Keratinocyte (primary cell): ENCODE data around the gene SLK. TPM values are rescaled to one million over a fixed set of nuclear protein-coding genes. Genes with fewer than 3 reads are reported as not detected.

Experiments
- DNase-seq: peaks from one replicate; pipeline ENCODE4 v3.0.0-alpha.2; 2011; ENCODE audit warnings: low read depth, missing footprints, low spot score
- FAIRE-seq: peaks from 2 replicates; lab custom pipeline; 2011; peaks lifted over from hg19 to GRCh38; lab: Jason Lieb, UNC
- H2AFZ ChIP-seq: 2 replicates; pipeline ENCODE4 v1.6.0; 2012; ENCODE audit warnings: low read length, control low read depth, inconsistent platforms; ENCODE audit not compliant: control insufficient read depth
- H3K27ac ChIP-seq: 2 replicates; pipeline ENCODE4 v1.5.1; 2011; ENCODE audit warnings: low read length; ENCODE audit not compliant: control insufficient read depth, insufficient read depth
- H3K27me3 ChIP-seq: 3 replicates; pipeline ENCODE4 v1.6.0; 2011; ENCODE audit warnings: low read length; ENCODE audit not compliant: control insufficient read depth, insufficient read depth; ENCODE audit errors: extremely low read depth
- H3K36me3 ChIP-seq, 2 experiments: 2 replicates in 1 of 2; 3 replicates in 1 of 2; pipeline ENCODE4 v1.5.1; 2011; ENCODE audit warnings: low read length in 2 of 2, mild to moderate bottlenecking in 1 of 2; ENCODE audit not compliant: control insufficient read depth in 2 of 2, insufficient read depth in 2 of 2; ENCODE audit errors: extremely low read depth in 1 of 2
- H3K4me1 ChIP-seq: 3 replicates; pipeline ENCODE4 v1.5.1; 2011; ENCODE audit warnings: low read length; ENCODE audit not compliant: control insufficient read depth, insufficient read depth; ENCODE audit errors: extremely low read depth
- H3K4me2 ChIP-seq: 3 replicates; pipeline ENCODE4 v1.6.0; 2011; ENCODE audit warnings: low read depth, low read length; ENCODE audit not compliant: control insufficient read depth, insufficient read depth; ENCODE audit errors: extremely low read depth
- H3K4me3 ChIP-seq, 3 experiments: fragments of 200-600 bp in 1 of 3; sonication (generic) in 1 of 3; 2 replicates in 2 of 3; 3 replicates in 1 of 3; pipeline ENCODE4 v1.5.1; 2011 to 2016; ENCODE audit warnings: low read length in 3 of 3, mild to moderate bottlenecking in 3 of 3, control low read depth in 2 of 3, inconsistent platforms in 1 of 3, low read depth in 1 of 3, mixed read lengths in 1 of 3, mixed run types in 1 of 3, moderate library complexity in 1 of 3; ENCODE audit not compliant: control insufficient read depth in 2 of 3, insufficient read depth in 2 of 3; ENCODE audit errors: extremely low read depth in 1 of 3
- H3K79me2 ChIP-seq: 2 replicates; pipeline ENCODE4 v1.6.0; 2012; ENCODE audit warnings: low read length; ENCODE audit not compliant: control insufficient read depth, insufficient read depth
- H3K9ac ChIP-seq: 3 replicates; pipeline ENCODE4 v1.6.0; 2011; ENCODE audit warnings: low read length; ENCODE audit not compliant: control insufficient read depth, insufficient read depth; ENCODE audit errors: extremely low read depth
- H3K9me1 ChIP-seq: 3 replicates; pipeline ENCODE4 v1.6.0; 2011; ENCODE audit warnings: low read length; ENCODE audit not compliant: control insufficient read depth, insufficient read depth; ENCODE audit errors: extremely low read depth
- H3K9me3 ChIP-seq: 2 replicates; pipeline ENCODE4 v1.5.1; 2012; ENCODE audit warnings: low read depth, low read length; ENCODE audit not compliant: control insufficient read depth
- H4K20me1 ChIP-seq: 3 replicates; pipeline ENCODE4 v1.6.0; 2011; ENCODE audit warnings: low read length; ENCODE audit not compliant: control insufficient read depth, insufficient read depth; ENCODE audit errors: extremely low read depth
- EZH2 ChIP-seq: IDR thresholded peaks from one replicate; pipeline ENCODE4 v1.6.1; 2012; ENCODE audit warnings: inconsistent platforms, mild to moderate bottlenecking, low read length, moderate library complexity
- dilution Hi-C: fragments of 300-500 bp; cut with MboI; formaldehyde crosslinking; loops from one replicate; pipeline ENCODE4 v1.7.0; 2020; ENCODE audit warnings: low sequenced_read_pairs; ENCODE audit not compliant: extremely low pct_ligation_motif_present
- polyA plus RNA-seq, 5 experiments: library from polyadenylated mRNA; depleted of rRNA in 3 of 5; stranded (reverse) in 3 of 5; stranded (forward) in 1 of 5; unstranded in 1 of 5; fragments of >200 nt; gene quantifications; 1 replicate in 1 of 5; 2 replicates in 3 of 5; 3 replicates in 1 of 5; pipeline versions ENCODE4 v1.2.1 to v1.2.3, GENCODE V29; 2011 to 2012; ENCODE audit warnings: missing spikeins in 2 of 5, low read depth in 1 of 5, low replicate concordance in 1 of 5
- TF ChIP-seq, protein P1 (sequence below), 3 experiments: IDR thresholded peaks in 1 of 3; conservative IDR thresholded peaks in 1 of 3; optimal IDR thresholded peaks in 1 of 3; 2 replicates in 2 of 3; 3 replicates in 1 of 3; pipeline versions ENCODE3 to v1.5.1; 2011; ENCODE audit warnings: low read length in 3 of 3, mild to moderate bottlenecking in 3 of 3, moderate library complexity in 2 of 3, control low read depth in 1 of 3, inconsistent platforms in 1 of 3; ENCODE audit not compliant: insufficient read depth in 2 of 3; ENCODE audit errors: extremely low read depth in 1 of 3

The SLK gene
- polyA plus RNA-seq, 1 donor (not counting 4 experiments of a cell fraction or from before 2014, with no cell fraction given), result 36.7 TPM

DNA sequence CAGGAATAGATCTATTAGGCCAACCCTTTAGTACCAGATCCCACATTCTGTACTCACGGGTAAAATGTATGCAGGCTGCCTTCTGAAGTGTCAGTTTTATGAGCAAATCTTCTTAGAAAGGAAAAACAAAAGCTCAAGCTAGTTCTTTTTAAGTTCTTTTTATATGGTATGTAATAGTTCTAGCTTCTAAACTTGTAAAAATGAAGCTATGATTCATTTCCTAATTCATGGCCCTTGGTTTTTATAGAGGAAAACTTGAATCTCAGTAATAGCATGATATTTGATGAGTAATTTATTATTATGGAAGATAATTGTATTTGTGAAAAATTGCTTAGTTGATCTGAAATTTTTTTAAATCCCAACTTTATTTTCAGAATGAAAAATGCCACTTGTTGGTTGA lies 54.3 kb downstream of the SLK start:
- dilution Hi-C loops, result no loop called here
- no peak overlapping the region for H3K4me2 ChIP-seq
- H3K27me3 ChIP-seq, result no peaks in the 10 kb centered on the region
- H3K36me3 ChIP-seq, result peaks cover 30 to 59% of the 10 kb centered on the region in 2 experiments
- no peak for TF ChIP-seq EZH2
- TF ChIP-seq, protein P1, sequence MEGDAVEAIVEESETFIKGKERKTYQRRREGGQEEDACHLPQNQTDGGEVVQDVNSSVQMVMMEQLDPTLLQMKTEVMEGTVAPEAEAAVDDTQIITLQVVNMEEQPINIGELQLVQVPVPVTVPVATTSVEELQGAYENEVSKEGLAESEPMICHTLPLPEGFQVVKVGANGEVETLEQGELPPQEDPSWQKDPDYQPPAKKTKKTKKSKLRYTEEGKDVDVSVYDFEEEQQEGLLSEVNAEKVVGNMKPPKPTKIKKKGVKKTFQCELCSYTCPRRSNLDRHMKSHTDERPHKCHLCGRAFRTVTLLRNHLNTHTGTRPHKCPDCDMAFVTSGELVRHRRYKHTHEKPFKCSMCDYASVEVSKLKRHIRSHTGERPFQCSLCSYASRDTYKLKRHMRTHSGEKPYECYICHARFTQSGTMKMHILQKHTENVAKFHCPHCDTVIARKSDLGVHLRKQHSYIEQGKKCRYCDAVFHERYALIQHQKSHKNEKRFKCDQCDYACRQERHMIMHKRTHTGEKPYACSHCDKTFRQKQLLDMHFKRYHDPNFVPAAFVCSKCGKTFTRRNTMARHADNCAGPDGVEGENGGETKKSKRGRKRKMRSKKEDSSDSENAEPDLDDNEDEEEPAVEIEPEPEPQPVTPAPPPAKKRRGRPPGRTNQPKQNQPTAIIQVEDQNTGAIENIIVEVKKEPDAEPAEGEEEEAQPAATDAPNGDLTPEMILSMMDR (optimal IDR thresholded peaks at IDR 0.05 in 1 of 3, IDR thresholded peaks at IDR 0.05 in 1 of 3, conservative IDR thresholded peaks at IDR 0.05 in 1 of 3; ENCODE audit: extremely low read depth in 1 of 3, insufficient read depth in 2 of 3, low read length in 3 of 3), result no peak
- no peaks in the 10 kb centered on the region for H3K79me2 ChIP-seq
- H4K20me1 ChIP-seq, result no peaks in the 10 kb centered on the region
- no peak overlapping the region for H2AFZ ChIP-seq
- H3K9ac ChIP-seq, result no peak overlapping the region
- no peak overlapping the region for H3K27ac ChIP-seq
- H3K9me3 ChIP-seq, result no peaks in the 10 kb centered on the region
- FAIRE-seq (no peak), DNase-seq (no peak)
- no peak overlapping the region for H3K4me3 ChIP-seq
- no peaks in the 10 kb centered on the region for H3K4me1 ChIP-seq
- no peaks in the 10 kb centered on the region for H3K9me1 ChIP-seq

DNA sequence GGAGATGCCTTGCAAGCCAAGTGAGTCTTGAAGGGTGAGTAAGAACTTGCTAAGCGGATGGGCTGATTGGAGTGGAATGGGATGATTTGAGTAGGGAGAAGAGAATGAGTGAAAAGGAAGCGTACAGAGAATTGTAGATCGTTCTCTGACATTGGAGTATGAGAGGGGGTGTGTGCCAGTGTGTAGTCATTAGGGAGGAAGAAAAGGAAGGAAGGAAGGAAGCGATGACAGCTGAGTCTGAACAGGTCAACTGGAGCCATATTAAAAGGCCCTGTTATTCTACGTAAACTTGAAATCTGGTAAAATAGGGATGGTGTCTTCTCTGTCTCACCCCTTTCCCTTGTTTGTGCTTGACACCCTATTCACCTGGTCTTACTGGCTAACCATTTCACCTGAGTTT lies 55.1 kb downstream of the SLK start:
- Histone ChIP-seq H3K9ac (no peak overlapping the region), H4K20me1 (no peaks in the 10 kb centered on the region), H3K36me3 (peaks cover 30 to 53% of the 10 kb centered on the region in 2 experiments), H3K79me2 (no peaks in the 10 kb centered on the region), H3K27me3 (no peaks in the 10 kb centered on the region), H3K27ac (no peak overlapping the region), H3K4me2 (no peak overlapping the region), H2AFZ (no peak overlapping the region), H3K9me1 (no peaks in the 10 kb centered on the region), H3K4me3 (no peak overlapping the region), H3K9me3 (no peaks in the 10 kb centered on the region), H3K4me1 (no peaks in the 10 kb centered on the region)
- DNase-seq (no peak), FAIRE-seq (no peak)
- dilution Hi-C loops, result no loop called here
- TF ChIP-seq, protein P1 (optimal IDR thresholded peaks at IDR 0.05 in 1 of 3, IDR thresholded peaks at IDR 0.05 in 1 of 3, conservative IDR thresholded peaks at IDR 0.05 in 1 of 3; ENCODE audit: extremely low read depth in 1 of 3, insufficient read depth in 2 of 3, low read length in 3 of 3), result no peak
- TF ChIP-seq EZH2, result no peak
